NAMALWA (cell line): ENCODE data around the gene RMND1.
"Not testable (repeated sequence)": the region's sequence is repeated elsewhere in the genome, so short reads cannot be mapped to it uniquely, and the experiment has no call there.

Experiments used
- DNase-seq: peaks from one replicate; pipeline ENCODE4 v3.0.0-alpha.2; 2015; ENCODE audit warnings: low spot score

Gene RMND1

DNA sequence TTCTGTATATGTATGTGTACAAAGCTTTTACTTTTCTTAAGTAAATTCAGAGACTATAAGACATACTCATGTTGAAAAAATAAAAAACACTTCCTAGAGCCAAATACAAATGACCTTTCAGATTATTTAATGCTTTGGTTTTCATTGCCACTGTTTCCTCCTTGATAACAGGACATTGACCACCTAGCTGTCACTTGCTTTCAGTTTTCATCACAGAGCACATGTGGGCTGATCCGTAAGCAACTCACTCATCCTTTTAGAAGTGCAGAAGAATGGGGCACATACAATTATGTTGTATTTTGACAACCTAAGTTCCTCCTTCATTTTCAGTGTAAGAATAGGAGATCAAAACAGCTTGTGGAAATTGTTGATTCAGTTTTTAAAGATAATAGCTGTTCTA, 66.7 kb downstream of the RMND1 start:
- no peak for DNase-seq

DNA sequence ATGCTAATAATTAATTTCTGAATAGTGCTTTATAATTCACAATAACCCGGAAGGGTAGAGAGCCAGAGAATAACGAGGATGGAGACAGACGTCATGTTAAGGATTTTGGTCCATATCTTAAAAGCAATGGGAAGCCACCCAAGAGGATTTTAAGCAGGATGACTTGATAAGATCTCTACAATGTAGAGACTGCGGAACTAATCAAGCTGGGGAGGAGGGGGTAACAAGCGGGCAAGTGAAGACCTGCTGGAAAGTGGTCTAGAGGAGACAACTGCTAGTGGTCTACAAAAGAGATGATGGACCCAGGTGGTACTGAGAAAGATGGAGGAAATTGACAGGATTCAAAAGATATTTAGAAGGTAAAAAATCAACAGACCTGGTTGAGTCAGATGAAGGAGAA, 67.8 kb downstream of the RMND1 start:
- no peak for DNase-seq

DNA sequence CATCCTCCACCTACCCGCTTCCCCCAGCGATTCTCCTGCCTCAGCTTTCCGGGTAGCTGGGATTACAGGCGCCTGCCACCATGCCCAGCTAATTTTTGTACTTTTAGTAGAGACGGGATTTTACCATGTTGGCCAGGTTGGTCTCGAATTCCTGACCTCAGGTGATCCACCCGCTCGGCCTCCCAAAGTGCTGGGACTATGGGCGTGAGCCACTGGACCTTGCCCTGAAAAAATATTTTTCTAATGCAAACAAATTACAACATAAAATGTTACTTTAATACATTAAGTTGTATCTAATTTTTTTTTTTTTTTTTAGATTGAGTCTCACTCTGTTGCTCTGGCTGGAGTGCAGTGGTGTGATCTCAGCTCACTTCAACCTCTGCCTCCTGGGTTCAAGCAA, 69.3 kb downstream of the RMND1 start:
- DNase-seq: not testable (repeated sequence)

DNA sequence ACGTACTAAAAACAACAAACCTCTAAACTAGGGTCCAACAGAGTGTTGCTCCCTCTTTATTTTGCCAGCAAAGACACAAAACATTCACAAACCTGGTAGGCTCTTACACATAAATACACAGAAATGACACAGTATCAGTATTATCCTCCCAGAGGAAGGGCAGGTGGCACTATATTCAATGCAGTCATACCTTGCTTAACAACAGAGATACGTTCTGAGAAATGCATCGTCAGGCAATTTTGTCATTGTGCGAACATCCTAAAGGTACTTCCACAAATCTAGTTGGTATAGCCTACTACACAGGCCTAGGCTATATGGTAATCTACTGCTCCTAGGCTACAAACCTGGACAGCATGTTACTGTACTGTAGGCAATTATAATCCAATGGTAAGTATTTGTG, 70.2 kb downstream of the RMND1 start:
- no peak for DNase-seq

DNA sequence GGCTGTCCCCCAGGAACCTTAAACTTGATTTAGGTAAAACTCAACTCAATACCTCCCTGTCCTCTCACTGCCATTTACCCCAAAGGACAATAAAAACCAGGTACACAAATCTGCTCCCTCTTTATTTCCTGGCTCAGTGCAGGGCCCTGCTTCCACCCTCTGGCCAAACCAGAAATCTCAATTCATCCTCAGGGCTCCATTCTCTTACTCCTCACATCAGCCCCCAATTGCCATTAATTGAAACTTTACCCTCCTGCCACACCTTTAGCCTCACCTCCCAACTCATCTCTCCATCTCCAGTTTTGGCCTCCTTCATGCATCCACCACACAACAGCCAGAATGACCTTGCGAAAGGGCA, 71.1 kb downstream of the RMND1 start:
- DNase-seq: no peak

DNA sequence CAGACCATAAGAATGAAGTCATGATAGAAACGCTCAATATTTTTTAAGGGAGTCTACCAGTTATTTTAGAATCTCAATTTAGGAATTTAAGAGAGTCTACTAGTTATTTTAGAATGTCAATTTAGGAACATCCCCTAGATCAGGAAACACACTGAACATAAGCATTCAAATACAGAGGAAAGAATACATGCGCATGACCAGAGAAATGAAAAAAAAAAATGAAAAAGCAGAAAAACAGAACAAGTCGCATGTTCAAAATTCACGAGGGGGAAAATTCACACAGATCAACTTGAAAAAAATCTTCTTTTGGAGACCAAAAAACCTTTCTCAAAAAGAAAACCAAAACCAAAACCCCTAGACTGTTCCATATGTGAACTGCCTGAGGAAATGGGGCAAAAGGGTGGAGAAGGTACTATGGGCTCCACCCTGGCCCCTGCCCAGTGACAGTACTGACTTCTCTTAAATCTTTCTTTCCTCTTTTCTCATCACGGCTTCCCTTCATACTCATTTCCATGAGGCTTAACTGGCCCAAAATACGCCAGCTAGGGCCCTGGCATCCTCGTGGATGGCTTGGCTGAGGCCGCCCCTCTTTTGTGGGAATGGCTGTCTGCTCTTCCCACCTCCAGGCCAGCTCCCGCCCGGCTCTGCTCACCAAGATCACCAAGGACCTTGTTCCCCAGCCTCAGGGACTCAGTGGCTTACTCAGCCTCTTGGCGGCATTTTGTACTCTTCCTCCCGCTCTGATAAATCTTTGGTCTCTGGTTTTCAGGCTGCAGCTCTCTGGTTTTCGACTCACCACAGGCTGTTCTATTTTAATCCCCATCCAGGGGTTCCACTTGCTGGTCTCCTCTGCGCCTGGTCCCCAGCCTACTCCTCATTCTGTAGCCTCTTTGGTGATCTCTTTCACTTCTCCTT, 71.7 kb downstream of the RMND1 start:
- DNase-seq: no peak

DNA sequence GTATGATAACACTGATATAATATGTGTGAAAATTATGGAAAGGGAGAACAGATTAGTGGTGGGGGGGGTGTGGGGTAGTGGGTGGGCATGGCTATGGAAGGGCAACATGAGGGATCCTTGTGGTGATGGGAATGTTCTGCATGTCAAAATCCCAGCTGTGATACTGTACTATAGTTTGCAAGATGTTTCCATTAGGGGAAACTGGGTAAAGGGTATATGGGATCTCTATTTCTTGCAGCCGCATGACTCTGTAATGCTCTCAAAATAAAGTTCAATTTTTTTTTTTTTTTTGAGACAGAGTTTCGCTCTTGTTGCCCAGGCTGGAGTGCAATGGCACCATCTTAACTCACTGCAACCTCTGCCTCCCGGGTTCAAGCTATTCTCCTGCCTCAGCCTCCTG, 74.8 kb downstream of the RMND1 start:
- DNase-seq: no peak

DNA sequence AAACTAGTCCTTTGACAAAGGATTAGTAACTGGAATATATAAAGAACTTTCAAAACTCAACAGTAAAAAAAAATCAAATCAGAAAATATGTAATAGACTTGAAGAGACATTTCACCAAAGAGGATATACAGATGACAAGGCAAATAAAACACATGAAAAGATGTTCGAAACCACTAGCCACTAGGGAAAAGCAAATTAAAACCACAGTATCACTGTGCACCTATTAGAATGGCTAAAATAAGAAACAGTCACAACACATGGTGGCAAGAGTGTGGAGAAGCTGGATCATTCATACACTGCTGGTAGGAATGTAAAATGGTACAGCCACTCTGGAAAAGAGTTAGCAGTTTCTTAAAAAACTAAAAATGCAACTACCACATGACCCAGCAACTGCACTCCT, 75.5 kb downstream of the RMND1 start:
- DNase-seq: peak; percentile 47

DNA sequence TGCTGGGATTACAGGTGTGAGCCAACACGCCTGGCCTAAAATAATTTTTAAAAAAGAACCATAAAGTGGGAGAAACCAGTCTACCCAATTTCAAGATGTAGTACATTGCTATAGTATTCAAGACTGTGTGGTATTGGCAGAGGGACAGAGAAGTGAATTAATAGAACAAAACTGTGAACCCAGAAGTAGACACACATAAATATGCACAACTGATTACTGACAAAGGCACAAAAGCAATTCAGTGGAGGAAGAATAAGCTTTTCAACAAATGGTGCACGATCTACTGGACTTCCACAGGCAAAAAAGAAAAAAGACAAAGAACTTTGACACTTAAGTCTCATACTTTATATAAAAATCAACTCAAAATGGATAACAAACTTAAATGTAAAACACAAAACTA, 76.1 kb downstream of the RMND1 start:
- no peak for DNase-seq

DNA sequence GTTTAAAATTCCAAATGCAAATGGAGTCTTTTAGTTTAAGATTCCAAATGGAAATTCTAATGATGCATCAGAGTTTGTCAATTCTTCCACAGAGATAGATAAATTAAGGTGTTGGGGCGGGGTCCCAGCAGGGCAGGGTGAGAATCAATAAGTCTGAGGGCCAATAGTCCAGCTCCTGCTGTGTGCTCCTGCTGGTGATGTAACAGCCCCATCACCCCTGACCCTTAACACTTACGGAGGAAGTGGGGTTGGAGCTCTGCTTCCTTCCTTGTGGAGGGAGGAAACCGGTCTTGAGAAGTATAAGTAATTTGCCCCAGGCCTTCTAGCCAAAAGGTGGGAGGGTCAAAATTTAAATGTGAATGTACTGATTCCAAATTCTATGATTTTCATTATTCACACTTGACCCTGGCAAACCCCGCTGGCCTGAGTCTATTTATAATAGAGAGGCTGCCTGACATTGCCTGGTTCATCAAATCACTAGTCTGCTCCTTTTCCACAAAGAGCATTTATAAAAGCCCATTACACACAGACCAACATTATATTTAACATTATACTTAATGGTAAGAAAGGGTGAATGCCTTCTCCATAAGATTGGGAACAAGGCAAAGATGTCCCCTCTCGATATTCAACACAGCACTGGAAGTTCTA, 77.8 kb downstream of the RMND1 start:
- DNase-seq: no peak

DNA sequence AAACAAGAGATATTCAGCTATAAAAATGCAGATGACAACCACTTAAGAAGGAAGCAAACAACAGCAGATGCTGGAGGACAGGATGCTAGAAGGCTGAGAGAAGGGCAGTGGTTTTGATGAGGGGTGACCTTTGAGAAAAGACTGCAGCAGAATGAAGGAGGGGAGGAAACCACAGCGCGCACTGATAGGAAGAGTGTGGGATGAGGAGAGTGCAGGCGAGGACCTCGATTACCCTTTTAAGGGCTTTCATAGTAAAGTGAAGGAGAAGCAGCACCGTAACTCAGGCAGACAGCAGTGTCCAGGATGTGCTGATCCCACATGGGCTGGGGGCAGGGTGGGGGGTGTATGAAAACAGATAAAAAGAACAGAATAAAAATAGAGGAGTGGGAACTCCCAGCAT, 79.8 kb downstream of the RMND1 start:
- no peak for DNase-seq

DNA sequence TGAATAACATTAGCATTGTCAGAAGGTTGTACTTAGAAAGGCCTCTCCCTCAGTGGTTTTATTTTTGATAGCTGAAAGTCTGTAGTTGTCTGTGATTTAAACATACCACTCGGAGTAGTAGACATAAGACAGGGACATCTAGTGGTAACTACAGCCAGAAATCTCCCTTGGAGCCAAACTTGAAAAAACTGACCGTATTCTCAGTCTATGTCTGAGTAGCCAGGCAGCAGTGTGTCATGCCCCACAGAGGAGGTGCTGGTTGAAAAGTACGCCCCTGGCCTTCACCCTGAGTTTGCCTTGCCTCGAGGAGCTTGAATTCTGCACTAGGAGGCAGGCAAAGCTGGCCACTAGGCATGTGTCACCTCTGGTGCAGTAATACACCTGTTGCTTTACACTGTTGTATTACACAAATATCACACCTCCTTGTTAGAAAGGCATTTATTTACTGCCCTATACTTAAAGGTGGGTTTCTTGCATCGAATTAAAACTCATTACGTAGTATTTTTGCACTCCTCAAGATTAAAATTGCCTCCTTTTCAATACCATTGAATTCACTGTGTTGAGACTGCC, 81.3 kb downstream of the RMND1 start:
- no peak for DNase-seq

DNA sequence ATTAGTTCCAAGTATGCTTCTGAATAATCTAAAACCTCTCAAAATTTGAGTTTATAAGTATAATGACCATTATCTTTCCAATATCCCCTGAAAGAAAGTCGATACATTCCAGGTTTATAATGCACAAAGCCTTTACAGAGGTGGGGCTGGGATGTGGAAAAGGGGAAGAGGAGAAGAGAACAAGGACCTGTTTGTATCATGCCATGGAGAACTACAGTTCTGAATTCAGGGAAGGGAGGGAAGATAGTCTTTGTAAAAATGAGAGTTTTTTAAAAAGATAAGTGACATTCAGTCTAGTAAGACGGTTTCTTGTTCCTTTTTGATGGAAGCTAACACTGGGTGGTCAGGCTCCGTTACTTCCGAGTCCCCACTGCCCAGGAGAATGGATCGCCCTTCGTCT, 86.7 kb downstream of the RMND1 start:
- no peak for DNase-seq

DNA sequence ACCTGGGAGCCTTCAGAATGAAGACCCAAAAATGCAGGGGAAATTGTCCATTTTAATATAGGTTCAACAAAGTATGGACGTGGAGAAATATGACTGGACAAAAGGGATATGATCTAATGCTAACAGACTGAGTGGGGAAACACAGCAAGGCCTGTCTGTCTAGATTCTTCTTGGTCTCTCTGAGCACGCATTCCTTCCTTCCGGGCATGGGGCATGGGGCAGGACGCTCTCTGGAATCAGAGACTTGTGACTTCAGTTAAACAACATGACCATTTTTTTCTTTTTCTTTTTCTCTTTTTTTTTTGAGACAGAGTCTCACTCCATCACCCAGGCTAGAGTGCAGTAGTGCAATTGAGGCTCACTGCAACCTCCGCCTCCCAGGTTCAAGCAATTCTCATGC, 92.4 kb downstream of the RMND1 start:
- DNase-seq: no peak

DNA sequence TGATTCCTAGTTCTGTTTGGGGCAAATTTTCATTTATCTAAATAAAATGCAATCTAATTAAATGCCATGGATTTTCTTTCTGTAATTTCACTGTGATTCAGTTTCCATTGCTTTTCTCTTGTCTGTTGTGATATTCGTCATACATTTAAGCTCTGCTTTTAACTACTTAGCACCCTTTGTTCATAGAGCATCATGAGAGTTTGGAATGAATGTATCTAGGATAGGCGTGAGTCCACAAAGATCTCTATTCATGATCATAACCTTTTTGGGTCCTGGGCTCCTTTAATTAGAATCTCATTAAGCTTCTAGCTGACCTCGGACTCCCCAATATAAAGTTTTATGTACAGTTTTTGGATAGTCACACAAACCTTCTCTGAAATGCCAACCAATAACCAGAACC, 93.5 kb downstream of the RMND1 start:
- DNase-seq: no peak

DNA sequence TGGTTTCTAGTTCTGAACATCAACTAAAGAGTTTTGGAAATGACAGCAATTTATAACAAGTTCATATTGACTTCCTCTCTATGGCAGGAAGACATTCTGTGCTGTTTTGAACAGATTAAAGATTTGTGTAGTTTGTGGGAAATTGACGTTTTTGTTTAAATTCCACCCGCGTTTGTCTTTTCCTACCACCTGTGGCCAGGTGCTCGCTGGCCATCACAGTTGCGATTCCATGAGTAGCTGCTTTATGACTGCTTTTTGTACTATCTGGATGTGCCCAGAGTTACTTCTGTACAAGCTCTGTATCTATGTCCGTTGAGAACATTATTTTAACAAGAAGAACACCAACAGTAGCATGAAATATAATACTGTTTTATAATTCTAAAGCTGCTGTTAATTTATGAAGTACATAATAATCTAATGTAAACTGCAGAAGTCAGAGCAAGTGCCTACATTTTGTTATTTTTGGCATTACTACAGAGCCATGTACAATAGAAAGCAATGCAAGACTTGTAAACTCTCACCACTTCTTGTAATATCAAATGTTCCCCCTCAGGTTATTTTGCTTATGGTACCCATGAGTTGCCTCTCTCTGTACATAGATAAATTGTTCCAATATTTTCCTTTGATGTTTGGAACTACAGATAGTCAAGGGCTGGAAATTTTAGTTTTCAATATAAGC, 94.0 kb downstream of the RMND1 start:
- no peak for DNase-seq

DNA sequence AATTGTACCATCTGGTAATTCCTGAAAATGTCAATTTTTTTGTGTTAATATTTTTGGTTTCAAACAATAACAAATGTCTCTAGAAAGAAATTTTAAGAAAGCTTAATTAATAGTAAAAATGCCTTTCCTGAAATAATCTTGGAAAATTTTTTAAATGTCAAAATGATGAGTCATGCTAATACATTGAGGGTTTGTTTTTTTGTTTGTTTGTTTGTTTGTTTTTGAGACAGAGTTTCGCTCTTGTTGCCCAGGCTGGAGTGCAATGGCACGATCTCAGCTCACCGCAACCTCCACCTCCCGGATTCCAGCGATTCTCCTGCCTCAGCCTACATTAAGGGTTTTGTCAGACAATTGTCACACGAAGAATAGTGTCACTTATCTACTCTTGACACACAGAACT, 94.9 kb downstream of the RMND1 start:
- DNase-seq: not testable (repeated sequence)
